ENCODE results near the gene EML6.

DNA sequence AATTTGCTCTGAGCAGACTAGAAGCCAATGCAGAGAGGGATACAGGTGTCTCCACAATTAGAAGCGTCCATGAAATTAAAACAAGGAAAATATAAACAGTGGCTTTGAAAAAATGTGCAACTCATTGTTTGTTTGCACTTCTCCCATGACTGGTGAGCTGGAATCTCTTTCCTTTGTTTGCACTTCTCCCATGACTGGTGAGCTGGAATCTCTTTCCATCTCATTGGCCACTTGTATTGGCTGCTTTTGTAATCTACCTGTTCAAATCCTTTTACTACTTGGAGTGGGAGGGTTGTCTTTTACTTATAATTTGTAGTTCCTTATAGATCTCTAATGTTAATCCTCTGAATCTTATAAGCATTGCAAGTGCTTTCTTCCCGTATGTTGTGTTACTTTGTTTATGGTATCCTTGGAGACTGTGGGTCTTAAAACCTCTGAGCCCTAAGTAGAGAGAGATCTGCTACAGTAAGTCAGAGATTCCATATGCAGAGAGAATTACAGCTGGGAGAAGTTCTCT lies 232.7 kb downstream of the EML6 start:
- TF ChIP-seq EZH2 (IDR thresholded peaks at IDR 0.05) = no peak
- TF ChIP-seq, protein P1, sequence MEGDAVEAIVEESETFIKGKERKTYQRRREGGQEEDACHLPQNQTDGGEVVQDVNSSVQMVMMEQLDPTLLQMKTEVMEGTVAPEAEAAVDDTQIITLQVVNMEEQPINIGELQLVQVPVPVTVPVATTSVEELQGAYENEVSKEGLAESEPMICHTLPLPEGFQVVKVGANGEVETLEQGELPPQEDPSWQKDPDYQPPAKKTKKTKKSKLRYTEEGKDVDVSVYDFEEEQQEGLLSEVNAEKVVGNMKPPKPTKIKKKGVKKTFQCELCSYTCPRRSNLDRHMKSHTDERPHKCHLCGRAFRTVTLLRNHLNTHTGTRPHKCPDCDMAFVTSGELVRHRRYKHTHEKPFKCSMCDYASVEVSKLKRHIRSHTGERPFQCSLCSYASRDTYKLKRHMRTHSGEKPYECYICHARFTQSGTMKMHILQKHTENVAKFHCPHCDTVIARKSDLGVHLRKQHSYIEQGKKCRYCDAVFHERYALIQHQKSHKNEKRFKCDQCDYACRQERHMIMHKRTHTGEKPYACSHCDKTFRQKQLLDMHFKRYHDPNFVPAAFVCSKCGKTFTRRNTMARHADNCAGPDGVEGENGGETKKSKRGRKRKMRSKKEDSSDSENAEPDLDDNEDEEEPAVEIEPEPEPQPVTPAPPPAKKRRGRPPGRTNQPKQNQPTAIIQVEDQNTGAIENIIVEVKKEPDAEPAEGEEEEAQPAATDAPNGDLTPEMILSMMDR (IDR thresholded peaks at IDR 0.05) = no peak
